ENCODE results near the gene SCN5A.

DNA sequence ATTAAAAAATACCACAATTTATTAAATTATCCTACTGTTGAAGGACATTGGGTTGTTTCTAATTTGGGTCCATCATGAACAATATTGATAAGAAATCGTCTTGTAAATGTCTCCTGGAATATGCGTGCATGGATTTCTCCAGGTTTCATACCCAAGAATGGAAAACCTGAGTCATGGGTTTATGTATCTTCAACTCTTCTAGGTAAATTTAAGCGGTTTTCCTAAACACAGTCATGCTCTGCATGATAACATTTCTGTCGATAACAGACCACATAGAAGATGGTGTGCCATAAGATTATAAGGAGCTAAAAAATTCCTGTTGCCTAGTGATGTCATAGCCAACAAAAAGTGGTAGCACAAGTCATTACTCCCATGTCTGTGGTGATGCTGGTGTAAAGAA lies 39.9 kb upstream of the SCN5A start:
- TF ChIP-seq, protein P1, sequence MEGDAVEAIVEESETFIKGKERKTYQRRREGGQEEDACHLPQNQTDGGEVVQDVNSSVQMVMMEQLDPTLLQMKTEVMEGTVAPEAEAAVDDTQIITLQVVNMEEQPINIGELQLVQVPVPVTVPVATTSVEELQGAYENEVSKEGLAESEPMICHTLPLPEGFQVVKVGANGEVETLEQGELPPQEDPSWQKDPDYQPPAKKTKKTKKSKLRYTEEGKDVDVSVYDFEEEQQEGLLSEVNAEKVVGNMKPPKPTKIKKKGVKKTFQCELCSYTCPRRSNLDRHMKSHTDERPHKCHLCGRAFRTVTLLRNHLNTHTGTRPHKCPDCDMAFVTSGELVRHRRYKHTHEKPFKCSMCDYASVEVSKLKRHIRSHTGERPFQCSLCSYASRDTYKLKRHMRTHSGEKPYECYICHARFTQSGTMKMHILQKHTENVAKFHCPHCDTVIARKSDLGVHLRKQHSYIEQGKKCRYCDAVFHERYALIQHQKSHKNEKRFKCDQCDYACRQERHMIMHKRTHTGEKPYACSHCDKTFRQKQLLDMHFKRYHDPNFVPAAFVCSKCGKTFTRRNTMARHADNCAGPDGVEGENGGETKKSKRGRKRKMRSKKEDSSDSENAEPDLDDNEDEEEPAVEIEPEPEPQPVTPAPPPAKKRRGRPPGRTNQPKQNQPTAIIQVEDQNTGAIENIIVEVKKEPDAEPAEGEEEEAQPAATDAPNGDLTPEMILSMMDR (IDR thresholded peaks at IDR 0.05): no peak
- TF ChIP-seq POLR2A (IDR thresholded peaks at IDR 0.05): no peak
